Dermis microvascular lymphatic vessel endothelial cell (primary cell): ENCODE data around the gene TRPC4. TPM values are rescaled to one million over a fixed set of nuclear protein-coding genes. Genes with fewer than 3 reads are reported as not detected.
"Not testable (repeated sequence)": the region's sequence is repeated elsewhere in the genome, so short reads cannot be mapped to it uniquely, and the experiment has no call there.

Experiments used
- DNase-seq, 2 donors: peaks; one replicate each; pipeline versions ENCODE4 v3.0.0 to v3.0.0-alpha.2; 2010; ENCODE audit warnings: low read depth in 2 of 2
- total RNA-seq: library from RNA; depleted of rRNA; stranded (reverse); fragments of >200 nt; gene quantifications from 2 replicates; pipeline ENCODE4 v1.2.1, GENCODE V29; 2014

Gene TRPC4
- total RNA-seq, 1 donor from 2014 or later, result not detected

- no peak for DNase-seq
Observed at GRCh38 chr13:37833411-37833810, 36.2 kb downstream of the TRPC4 start.

- no peak for DNase-seq
Observed at GRCh38 chr13:37816276-37816675, 53.3 kb downstream of the TRPC4 start.

- no peak for DNase-seq
Observed at GRCh38 chr13:37811441-37811840, 58.1 kb downstream of the TRPC4 start.

- no peak for DNase-seq
Observed at GRCh38 chr13:37806666-37807065, 62.9 kb downstream of the TRPC4 start.

GRCh38 chr13:37797631-37798030 is 71.9 kb downstream of the TRPC4 start:
- DNase-seq, result no peak

GRCh38 chr13:37796795-37797194 is 72.8 kb downstream of the TRPC4 start:
- not testable (repeated sequence) for DNase-seq

GRCh38 chr13:37795326-37795725 is 74.2 kb downstream of the TRPC4 start:
- no peak for DNase-seq

- DNase-seq, result peak; percentile 7 to 29
Observed at GRCh38 chr13:37791699-37792098, 77.9 kb downstream of the TRPC4 start.

GRCh38 chr13:37788346-37788745 is 81.2 kb downstream of the TRPC4 start:
- DNase-seq, result no peak

- no peak for DNase-seq
Observed at GRCh38 chr13:37777676-37778075, 91.9 kb downstream of the TRPC4 start.

GRCh38 chr13:37775871-37776270 is 93.7 kb downstream of the TRPC4 start:
- DNase-seq, result no peak

- DNase-seq, result no peak
Observed at GRCh38 chr13:37772644-37773043, 96.9 kb downstream of the TRPC4 start.

GRCh38 chr13:37769545-37769944 is 100.0 kb downstream of the TRPC4 start:
- DNase-seq, result no peak

- DNase-seq, result peak in 1 of 2 donors; percentile 3
Observed at GRCh38 chr13:37769078-37769477, 100.5 kb downstream of the TRPC4 start.

GRCh38 chr13:37766502-37766901 is 103.1 kb downstream of the TRPC4 start:
- DNase-seq, result no peak

GRCh38 chr13:37755349-37755748 is 114.2 kb downstream of the TRPC4 start:
- no peak for DNase-seq

- DNase-seq, result no peak
Observed at GRCh38 chr13:37753776-37754175, 115.8 kb downstream of the TRPC4 start.

GRCh38 chr13:37752146-37752545 is 117.4 kb downstream of the TRPC4 start:
- DNase-seq, result no peak

- no peak for DNase-seq
Observed at GRCh38 chr13:37751025-37751424, 118.5 kb downstream of the TRPC4 start.

- DNase-seq, result no peak
Observed at GRCh38 chr13:37748913-37749312, 120.7 kb downstream of the TRPC4 start.

GRCh38 chr13:37747071-37747612 is 122.4 kb downstream of the TRPC4 start:
- DNase-seq, result peak; percentile 47 to 87

GRCh38 chr13:37741536-37741935 is 128.0 kb downstream of the TRPC4 start:
- no peak for DNase-seq

- no peak for DNase-seq
Observed at GRCh38 chr13:37736045-37736444, 133.5 kb downstream of the TRPC4 start.

- no peak for DNase-seq
Observed at GRCh38 chr13:37735293-37735692, 134.3 kb downstream of the TRPC4 start.
